Amniotic epithelial cell (primary cell): ENCODE data around the gene ASB18.
"Not testable (repeated sequence)": the region's sequence is repeated elsewhere in the genome, so short reads cannot be mapped to it uniquely, and the experiment has no call there.

ENCODE experiments used
- DNase-seq: peaks from one replicate; pipeline ENCODE4 v3.0.0-alpha.2; 2010; ENCODE audit warnings: low read depth

The ASB18 gene

GRCh38 chr2:236264256-236264655 lies at the start of gene ASB18:
Gene ASB18 (minus strand): TSS chr2:236264406. CDS start chr2:236264345, 61 bp downstream.
- DNase-seq: no peak

GRCh38 chr2:236311286-236311685 lies 47.1 kb upstream of the ASB18 start:
- DNase-seq: no peak

- DNase-seq: no peak
Observed at GRCh38 chr2:236309669-236310029, 45.4 kb upstream of the ASB18 start.

GRCh38 chr2:236308855-236309668 lies 44.9 kb upstream of the ASB18 start:
- no peak for DNase-seq

- DNase-seq: no peak
Observed at GRCh38 chr2:236307641-236308040, 43.4 kb upstream of the ASB18 start.

- no peak for DNase-seq
Observed at GRCh38 chr2:236306825-236307540, 42.8 kb upstream of the ASB18 start.

GRCh38 chr2:236305964-236306605 lies 41.9 kb upstream of the ASB18 start:
- DNase-seq: no peak

GRCh38 chr2:236305531-236305930 lies 41.3 kb upstream of the ASB18 start:
- DNase-seq: no peak

- DNase-seq: no peak
Observed at GRCh38 chr2:236303935-236304334, 39.7 kb upstream of the ASB18 start.

GRCh38 chr2:236302555-236302954 lies 38.3 kb upstream of the ASB18 start:
- DNase-seq: no peak

GRCh38 chr2:236298924-236299475 lies 34.8 kb upstream of the ASB18 start:
- no peak for DNase-seq

GRCh38 chr2:236295481-236295880 lies 31.3 kb upstream of the ASB18 start:
- DNase-seq: no peak

GRCh38 chr2:236294647-236295046 lies 30.4 kb upstream of the ASB18 start:
- no peak for DNase-seq

- DNase-seq: no peak
Observed at GRCh38 chr2:236293241-236293810, 29.1 kb upstream of the ASB18 start.

- DNase-seq: no peak
Observed at GRCh38 chr2:236291911-236292310, 27.7 kb upstream of the ASB18 start.

GRCh38 chr2:236291476-236291875 lies 27.3 kb upstream of the ASB18 start:
- DNase-seq: no peak

- DNase-seq: no peak
Observed at GRCh38 chr2:236290742-236291425, 26.7 kb upstream of the ASB18 start.

- no peak for DNase-seq
Observed at GRCh38 chr2:236289766-236290462, 25.7 kb upstream of the ASB18 start.

GRCh38 chr2:236288373-236288772 lies 24.2 kb upstream of the ASB18 start:
- DNase-seq: not testable (repeated sequence)

GRCh38 chr2:236287656-236288055 lies 23.4 kb upstream of the ASB18 start:
- no peak for DNase-seq
